ENCODE measurements around the gene TM4SF18.

The TM4SF18 gene

DNA sequence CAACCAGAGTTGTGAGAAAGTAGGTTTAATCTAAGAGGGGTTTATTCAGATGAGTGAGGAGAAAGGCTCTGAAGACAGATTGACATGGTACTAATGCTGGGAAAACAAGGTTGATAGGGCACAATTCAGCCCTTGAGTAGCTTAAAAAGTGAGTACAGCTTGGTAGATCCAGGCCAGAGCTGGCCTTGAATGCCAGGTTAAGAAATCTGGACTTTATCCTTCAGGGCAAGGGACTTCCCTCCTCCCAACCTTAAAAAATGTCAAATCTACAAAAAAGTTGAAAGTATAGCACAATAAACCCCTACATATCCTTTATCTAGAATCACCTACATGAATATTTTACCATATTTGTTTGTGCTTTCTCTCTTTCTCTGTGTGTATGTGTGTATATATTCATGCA lies 7.9 kb downstream of the TM4SF18 start:
- no peak for DNase-seq

DNA sequence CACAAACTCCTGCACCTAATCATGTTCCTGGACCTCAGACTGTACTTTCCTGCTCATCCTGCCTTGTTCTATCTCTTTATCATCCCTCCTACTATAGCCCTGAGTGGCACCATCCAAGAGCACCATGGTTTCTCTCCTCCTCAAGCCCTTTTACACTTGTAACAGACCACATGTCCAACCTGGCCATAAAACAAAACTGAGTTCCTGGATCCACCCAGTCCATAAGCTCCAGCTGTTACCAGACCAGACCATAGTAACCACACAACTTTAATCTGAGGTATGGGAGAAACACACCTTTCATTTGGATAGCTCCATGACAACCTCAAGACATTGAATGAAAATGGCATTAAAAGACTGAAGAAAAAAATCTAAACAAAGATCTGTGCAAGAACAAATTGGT lies 9.1 kb downstream of the TM4SF18 start:
- DNase-seq, result no peak

DNA sequence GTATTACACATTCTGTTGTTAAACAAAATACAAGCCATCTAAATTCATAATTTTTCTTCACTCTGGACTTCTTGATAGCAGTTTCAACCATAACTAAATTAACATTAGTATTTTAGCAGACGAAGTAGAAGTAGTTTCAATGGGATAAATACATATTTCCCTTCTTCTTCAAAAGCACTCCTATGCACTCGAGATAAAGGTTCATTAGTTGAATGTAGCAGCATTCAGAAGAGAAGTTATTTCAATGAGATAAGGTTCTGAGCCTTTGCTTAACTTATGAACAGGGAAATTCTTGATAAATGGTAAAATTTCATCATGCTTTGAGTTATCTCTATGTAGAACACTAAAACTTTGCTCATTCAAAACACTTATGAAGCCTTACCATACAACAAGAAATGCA lies 11.8 kb downstream of the TM4SF18 start:
- no peak for DNase-seq

DNA sequence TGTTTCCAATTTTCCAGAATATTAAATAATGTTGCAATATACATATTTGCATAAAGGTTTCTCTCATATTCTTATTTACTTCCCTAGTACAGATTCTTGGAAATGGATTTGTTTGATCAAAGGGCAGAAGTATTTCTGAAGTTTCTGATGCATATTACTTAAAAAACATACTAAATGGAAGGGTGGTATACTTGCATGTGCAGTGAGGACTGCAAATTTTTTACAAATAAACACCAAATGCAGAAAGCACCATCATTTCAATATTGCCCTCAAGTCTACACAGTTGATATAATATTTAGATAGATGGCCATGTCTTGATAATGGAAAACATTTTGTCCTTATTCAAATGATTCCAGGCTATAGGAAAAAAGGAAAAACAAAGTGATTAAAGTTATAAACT lies 12.3 kb downstream of the TM4SF18 start:
- DNase-seq, result no peak

DNA sequence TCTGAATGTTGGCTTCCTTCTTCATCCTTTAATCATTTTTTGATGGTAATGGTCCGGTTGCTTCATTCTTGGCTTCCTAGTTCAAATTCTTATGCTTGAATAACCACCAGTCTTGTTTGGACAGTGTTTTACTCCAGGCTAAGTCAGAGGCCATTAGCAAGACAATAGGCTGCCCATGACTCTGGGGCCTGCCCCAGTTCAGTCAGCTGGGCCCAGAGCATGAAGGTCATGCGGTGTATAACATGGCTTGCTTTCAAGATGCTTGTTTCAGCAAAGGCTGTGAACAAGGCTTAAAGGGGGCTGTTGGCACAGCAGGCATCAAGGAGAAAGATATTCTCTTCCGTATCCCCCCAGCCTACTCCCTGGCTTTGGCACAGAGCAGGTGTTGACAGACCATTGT lies 13.7 kb downstream of the TM4SF18 start:
- no peak for DNase-seq

DNA sequence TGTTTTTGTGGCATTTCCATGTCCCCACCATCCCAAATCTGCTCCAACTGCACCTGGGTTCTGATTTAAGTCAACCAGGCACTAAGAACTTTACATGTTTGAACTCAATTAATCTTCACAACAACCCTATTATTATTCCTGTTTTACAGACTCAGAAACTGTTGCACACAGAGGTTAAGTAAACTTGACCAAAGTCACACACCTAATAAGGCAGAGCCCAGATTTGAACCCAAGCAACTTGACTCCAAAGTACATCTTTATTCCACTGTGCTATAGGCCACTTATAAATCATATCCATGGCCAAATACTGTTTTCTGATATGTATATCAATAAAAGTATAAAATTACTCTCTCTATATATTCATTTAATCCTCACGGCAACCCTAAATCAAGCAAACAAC lies 16.4 kb downstream of the TM4SF18 start:
- DNase-seq, result no peak

DNA sequence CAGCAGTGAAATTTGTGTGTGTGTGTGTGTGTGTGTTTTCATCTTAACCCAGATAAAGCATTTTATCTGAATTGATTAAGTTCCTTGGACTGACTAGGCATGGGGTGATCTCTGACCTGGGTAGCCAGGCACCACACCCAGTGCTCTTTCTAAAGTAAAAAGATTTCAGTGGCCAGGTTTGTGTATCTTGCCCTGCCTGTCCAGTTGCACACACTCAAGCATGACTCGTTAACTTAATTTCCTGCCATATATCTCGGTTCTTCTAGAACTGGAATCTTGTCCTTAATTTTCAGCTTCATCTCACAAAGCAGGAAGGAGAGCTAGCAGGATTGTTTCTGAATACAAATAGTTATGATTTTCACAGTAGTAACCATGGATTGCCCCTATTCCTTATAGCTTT lies 17.0 kb downstream of the TM4SF18 start:
- DNase-seq, result no peak

DNA sequence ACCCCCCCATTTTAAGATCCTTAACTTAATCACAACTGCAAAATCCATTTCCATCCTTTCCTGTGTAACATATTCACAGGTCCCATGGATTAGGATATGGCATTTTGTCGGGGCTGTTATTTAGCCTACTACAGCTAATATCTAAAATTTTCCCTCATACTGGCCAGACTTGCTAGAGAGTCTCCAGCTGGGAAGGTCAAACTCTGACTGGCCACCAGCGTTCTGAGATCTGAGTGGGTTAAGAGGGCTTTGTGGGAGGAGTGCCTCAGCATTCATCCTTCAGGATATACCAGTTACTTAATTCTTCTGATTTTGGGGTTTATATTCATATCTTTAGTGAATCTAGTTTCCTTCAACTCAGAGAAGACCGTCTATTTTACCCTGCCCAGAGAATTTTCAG lies 17.7 kb downstream of the TM4SF18 start:
- no peak for DNase-seq

DNA sequence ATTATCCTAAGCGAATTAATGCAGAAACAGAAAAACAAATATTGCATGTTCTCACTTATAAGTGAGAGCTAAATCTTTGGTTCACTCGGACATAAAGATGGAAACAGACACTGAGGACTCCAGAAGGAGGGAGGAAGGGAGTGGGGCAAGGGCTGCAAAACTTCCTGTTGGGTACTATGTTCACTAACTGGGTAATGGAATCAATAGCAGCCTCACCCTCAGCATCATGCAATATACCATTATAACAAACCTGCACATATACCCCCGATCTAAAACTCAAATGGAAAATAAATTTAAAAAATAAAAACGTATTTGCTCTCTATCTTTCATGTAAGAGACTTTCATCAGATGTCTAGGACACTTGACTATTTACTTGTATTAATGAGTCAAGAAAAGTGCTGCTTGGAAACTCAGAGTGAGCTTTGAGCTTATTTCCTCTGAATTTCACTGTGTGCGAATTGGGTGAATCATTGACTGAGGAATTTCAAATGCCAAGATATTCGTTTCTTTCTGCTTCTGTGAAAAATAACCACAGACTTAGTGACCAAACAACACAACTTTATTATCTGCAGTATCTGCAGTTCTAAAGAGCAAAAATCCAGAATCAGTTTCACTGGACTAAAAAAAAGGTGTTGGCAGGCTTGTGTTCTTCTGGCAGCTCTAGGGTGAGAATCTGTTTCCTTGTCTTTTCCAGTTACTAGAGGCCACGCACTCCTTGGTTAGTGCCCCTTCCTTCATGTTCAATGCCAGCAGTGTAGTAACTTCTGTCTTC lies 18.4 kb downstream of the TM4SF18 start:
- DNase-seq, result no peak

DNA sequence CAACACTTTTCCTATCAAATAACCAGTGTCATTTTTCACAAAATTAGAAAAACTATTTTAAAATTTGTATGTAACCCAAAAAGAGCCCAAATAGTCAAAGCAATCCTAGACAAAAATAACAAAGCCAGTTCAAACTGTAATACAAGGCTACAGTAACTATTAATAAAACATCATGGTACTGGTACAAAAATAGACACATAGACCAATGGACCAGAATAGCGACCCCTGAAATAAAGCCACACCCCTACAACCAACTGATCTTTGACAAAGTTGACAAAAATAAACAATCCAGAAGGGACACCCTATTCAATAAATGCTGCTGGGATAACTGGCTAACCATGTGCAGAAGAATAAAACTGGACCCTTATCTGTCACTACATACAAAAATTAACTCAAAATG lies 19.9 kb downstream of the TM4SF18 start:
- no peak for DNase-seq

DNA sequence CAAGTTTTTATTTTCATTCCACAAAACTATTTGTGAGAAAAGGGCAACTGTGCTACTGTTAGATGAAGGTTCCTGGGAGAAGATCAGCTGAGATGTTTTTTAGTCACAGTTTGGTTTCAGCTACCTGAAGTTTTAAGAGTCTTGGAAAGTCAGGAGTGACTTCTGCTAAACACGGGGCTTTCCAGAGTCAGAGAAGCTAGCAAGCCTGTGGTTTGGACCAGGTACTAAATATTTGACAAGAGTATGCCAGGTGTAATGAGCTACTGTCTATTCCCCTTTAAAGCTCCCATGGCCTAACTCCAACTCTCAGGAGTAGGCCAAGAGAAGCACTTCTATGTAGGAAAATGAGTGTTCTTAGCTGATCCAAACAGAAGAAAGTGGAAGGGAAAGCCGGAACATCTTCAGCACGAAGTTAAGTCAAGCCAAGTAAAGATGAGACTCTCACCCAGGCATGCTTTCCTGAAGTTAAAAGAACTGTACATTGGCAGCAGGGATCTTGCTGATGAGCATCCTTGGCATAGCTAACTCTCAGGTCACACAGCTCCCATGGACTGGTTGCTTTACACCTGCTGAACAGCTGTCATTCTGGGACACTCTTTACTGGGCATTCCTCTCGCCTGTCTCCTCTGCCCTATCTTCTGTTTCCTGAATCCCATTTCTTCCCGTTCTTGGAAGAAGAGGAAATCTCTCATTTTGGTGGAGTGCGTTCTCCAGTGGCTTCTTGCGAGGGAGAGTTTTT lies 22.5 kb downstream of the TM4SF18 start:
- no peak for DNase-seq

DNA sequence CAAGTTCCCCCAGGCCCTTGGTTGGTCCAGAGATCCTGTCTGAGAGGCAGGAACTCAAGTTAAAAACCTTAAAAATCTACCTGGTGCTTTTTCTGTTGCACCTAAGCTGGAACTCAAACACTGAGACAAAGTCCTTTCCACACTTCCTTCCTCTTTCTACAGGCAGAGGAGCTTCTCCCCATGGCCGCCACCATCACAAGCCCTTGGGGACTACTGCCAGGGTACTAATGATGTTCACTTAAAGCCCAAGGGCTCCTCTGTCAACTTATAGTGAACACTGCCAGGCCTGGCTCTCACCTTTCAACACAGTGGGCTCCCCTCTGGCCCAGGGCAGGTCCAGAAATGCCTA lies 26.0 kb downstream of the TM4SF18 start:
- no peak for DNase-seq

DNA sequence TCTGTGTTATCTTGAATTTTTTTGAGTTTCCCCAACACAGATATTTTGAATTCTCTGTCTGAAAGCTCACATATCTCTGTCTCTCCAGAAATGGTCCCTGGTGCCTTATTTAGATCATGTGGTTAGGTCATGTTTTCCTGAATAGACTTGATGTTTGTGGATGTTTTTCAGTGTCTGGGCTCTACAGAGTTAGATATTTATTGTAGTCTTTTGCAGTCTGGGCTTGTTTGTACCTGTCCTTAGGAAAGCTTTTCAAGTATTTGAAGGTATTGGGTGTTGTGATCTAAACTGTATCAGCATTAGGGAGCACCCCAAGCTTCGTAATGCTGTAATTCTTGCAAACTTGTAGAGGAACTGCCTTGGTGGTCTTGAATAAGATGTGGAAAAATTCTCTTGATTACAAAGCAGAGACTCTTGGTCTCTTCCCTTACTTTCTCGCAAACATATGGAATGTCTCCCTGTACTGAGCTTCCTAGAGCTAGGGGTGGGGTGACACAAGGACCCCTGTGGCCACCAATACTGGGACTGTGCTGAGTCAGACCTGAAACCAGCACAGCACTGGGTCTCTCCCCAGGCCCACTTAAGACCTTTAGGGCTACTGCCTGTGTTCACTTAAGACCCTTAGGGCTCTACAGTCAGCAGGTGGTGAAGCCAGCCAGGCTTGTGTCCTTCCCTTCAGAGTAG lies 26.5 kb downstream of the TM4SF18 start:
- DNase-seq, result no peak

DNA sequence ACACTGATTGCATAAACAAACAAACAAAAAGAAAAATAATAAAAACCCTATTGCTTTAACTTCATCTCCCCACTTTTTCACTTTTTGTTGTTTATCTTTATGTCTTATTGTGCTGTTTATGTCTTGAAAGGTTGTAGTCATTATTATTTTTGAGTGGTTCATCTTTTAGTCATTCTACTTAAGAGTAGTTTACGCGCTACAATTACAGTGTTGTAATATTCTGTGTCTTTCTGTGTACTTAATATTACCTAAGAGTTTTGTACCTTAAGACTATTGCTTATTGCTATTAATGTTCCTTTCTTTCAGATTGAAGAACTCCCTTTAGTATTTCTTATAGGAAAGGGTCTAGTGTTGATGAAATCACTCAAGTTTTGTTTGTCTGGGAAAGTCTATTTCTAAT lies 28.1 kb downstream of the TM4SF18 start:
- DNase-seq, result no peak

DNA sequence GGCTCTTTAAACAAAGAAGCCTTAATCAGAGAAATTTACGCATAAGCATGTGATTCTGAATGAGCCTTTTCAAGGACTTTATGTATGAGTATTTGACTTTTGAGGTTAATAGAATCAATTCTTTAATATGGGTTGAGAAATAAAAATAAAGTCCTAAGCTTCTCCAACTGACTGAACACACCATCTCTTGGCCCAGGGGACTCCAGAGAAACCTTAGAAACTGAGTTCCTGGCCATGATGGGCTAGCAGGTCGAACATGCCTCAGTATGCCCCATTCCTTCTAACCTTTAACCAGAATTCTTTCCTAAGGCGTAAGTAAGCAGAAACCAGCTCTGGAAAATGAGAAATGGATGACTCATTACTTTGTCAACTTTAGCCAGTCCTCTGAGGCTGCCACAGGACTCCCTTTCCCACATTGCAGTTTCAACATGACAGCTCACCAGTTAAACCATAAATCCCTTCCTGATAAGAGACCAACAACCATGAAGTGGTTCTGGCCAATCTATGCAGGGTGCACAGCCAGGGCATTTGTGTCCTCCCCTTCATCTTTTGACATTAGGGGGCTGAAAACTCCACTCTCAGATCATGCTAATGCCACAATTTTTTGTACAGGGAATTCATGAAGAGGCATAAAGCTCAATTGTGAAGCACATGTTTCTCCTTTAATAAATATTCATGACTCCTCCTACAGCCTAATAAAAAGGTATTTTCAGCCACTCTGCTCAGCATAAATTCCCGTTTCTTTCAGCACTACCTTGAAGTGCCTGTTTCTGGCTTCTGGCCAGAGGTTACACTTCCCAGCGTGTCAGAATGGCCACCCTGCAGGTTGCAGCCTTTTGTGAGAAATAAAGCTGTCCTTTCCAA lies 33.3 kb downstream of the TM4SF18 start:
- peak; percentile 32 for DNase-seq

DNA sequence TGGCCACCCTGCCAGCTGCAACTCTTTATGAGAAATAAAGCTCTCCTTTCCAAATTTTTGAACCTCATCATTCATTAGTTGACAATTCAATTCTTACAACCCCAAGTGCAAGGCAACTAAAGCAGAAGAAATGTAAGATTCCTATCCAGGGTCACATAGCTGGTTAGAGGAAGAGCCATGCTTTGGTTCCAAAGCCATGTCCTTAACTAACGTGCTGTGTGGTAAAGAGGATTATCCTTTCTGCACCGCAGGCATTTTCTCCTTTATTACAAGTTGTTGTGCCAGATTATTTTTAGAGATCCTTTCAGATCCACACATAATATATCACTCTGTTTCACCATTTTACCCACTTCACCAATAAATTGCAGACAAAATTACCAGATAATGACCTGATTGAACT lies 36.5 kb downstream of the TM4SF18 start:
- no peak for DNase-seq

DNA sequence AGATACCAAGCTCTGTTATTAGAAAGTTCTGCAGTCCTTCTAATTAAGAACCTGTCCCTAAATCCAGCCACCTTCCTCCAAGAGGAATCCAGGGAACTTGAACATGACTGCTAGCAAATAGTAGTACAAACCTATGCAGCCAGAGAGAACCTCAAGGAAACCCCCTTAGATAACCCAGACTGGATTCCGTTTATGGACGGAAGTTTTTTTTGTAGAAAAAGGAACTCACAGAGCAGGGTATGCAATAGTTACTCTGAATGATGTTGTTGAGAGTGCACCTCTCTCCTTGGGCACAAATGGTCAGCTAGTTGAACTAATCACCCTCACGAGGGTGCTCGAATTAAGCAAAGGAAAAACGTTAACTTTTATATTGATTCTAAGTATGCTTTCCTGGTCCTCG lies 40.8 kb downstream of the TM4SF18 start:
- DNase-seq, result no peak

DNA sequence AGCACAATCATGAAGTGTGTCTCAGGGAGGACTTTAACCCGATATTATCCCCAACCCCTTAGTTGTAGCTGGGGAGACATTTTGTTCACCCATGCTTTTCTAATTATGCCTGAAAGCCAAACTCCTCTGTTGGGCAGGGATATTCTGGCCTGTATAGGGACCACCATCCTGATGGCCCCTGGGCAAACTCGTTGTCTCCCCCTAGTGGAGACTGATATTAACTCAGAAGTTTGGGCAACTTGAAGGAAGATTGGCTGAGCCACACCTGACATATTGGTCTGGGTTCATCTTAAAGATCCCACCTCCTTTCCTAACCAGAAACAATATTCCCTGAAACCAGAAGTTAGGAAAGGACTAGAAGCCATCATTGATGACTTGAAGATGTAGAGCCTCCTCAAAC lies 42.3 kb downstream of the TM4SF18 start:
- DNase-seq, result no peak

DNA sequence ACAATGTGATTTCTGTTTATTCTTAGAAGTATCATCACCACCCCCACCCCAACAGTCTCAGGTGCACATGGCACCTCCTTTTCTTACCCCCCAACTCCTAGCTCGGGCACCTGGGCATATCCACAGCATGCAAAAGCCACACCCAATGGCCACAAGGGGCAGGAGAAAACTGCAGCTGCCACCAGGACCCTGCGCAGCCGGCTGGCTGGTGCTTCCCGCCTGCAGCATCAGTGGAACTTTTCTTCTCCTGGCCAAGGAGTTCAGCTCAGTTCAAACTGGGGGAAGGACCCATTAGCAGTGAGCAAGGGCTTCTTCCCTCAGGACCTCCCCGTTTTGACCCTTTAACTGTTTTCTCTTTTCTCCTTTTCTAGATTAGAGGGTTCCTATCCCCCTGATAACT lies 44.8 kb downstream of the TM4SF18 start:
- no peak for DNase-seq

DNA sequence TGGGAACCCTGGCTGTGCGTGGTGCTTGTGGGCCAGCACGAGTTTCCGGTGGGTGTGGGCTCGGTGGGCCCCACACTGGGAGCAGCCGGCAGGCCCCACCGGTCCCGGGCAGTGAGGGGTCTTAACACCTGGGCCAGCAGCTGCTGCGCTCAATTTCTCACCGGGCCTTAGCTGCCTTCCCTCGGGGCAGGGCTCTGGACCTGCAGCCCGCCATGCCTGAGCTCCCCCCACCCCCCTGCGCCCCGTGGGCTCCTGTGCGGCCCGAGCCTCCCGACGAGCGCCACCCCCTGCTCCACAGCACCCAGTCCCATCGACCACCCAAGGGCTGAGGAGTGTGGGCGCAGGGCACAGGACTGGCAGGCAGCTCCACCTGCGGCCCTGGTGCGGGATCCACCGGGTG lies 49.4 kb downstream of the TM4SF18 start:
- DNase-seq, result no peak

DNA sequence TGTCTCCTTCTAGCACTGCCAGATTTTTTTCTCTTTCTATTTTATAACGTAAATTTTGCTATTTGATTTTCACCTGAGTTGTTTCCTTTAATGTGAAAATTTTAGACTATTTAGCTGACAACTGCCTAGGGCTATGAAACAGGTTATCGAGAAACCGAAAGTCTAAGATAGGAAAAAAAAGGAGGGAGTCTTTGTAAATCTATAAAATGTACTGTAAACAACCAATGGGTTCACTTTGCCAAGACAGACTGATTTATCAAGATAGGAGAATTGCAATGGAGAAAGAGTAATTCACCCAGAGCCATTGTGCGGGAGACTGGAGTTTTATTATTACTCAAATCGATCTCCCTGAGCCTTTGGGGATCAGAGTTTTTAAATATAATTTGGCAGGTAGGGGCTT lies 50.0 kb downstream of the TM4SF18 start:
- no peak for DNase-seq

DNA sequence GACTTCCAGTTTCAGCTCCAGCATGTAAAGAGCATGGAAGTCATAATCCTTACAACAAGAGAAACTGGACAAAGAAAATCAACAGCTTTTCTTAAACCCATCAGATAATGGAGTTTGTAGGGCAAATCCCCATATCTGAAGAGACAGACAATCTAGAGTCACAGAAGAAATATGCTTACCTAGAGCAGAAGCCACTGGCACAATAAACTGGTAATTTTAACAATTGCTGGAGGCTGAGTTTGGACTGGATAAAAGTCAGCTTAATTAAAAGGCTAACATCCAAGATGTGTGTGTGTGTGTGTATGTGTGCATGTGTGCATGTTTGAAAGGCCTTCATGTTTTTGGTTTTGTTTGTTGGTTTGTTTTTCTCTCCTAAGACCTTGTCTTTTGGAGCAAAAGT lies 50.6 kb downstream of the TM4SF18 start:
- DNase-seq, result no peak

DNA sequence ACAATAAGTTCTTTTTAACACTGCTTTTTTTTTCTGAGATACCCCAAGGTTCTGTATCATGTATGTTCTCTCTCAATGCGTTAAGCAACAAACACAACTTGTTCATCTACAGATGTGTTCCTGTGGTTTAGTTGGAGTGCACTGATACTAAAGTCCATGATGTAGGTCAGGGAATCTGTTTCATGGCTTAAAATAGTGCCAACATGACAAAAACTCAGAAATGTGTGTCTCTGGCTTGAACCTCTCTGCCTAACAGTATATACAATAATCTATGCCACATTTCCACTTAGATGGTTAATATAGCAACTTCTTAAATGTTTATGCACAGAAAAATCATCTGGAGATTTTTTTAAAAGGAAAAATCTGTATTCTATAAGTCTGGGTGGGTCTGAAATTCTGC lies 51.1 kb downstream of the TM4SF18 start:
- no peak for DNase-seq
